Skeletal muscle satellite cell (primary cell): ENCODE data around the gene DOP1A.

Source experiments
- H3K27me3 ChIP-seq: 2 replicates; pipeline ENCODE4 v1.7.0; 2013; ENCODE audit warnings: low read length; ENCODE audit not compliant: control insufficient read depth, insufficient read depth
- H3K36me3 ChIP-seq: 2 replicates; pipeline ENCODE4 v1.7.0; 2013; ENCODE audit warnings: mild to moderate bottlenecking, control low read depth, low read length; ENCODE audit not compliant: insufficient read depth
- H3K4me1 ChIP-seq: 2 replicates; pipeline ENCODE4 v1.7.0; 2013; ENCODE audit warnings: low read length; ENCODE audit not compliant: control insufficient read depth, insufficient read depth
- H3K4me2 ChIP-seq: 2 replicates; pipeline ENCODE4 v1.7.0; 2013; ENCODE audit warnings: mild to moderate bottlenecking, low read length
- H3K4me3 ChIP-seq: 2 replicates; pipeline ENCODE4 v1.7.0; 2013; ENCODE audit warnings: low read length
- H3K9ac ChIP-seq: 2 replicates; pipeline ENCODE4 v1.7.0; 2013; ENCODE audit warnings: mild to moderate bottlenecking, low read depth, low read length, moderate library complexity
- H3K9me3 ChIP-seq: replicated peaks from 2 replicates; pipeline ENCODE4 v1.7.0; 2013; ENCODE audit warnings: mild to moderate bottlenecking, control low read depth, low read length

DOP1A gene

GRCh38 chr6:83083476-83083875 lies 16.0 kb downstream of the DOP1A start:
- Histone ChIP-seq H3K4me2 (no peak overlapping the region), H3K9ac (no peak overlapping the region), H3K27me3 (no peaks in the 10 kb centered on the region), H3K9me3 (no peaks in the 10 kb centered on the region), H3K4me1 (no peaks in the 10 kb centered on the region), H3K4me3 (no peak overlapping the region), H3K36me3 (no peaks in the 10 kb centered on the region)

DNA sequence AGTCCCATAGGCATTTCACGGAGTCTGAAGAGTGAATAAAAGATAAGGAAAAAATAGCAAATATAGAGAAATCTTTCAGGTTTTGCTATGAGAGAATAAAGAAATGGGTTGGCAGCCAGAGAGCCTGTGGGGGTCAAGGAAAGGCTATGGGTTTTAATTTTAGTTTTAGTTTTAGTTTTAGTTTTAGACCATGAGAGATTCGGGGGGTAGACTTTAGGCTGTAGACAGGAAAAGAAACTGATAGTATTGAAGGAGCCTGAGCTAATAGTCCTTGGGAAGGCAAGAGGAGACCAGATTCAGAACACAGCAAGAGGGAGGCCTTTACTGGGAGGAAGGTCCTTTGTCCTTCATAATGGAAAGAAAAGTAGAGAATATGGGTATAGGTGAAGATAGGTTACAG lies 19.3 kb downstream of the DOP1A start:
- H3K27me3 ChIP-seq = no peaks in the 10 kb centered on the region
- H3K9ac ChIP-seq = no peak overlapping the region
- H3K9me3 ChIP-seq = no peaks in the 10 kb centered on the region
- no peaks in the 10 kb centered on the region for H3K4me1 ChIP-seq
- H3K4me3 ChIP-seq = no peak overlapping the region
- no peak overlapping the region for H3K4me2 ChIP-seq
- no peaks in the 10 kb centered on the region for H3K36me3 ChIP-seq

- H3K36me3 ChIP-seq = no peaks in the 10 kb centered on the region
- H3K9me3 ChIP-seq = no peaks in the 10 kb centered on the region
- H3K4me3 ChIP-seq = no peak overlapping the region
- H3K4me1 ChIP-seq = peaks cover 17% of the 10 kb centered on the region
- no peak overlapping the region for H3K9ac ChIP-seq
- H3K4me2 ChIP-seq = no peak overlapping the region
- H3K27me3 ChIP-seq = no peaks in the 10 kb centered on the region
Measured at GRCh38 chr6:83092756-83093399, 25.4 kb downstream of the DOP1A start.

DNA sequence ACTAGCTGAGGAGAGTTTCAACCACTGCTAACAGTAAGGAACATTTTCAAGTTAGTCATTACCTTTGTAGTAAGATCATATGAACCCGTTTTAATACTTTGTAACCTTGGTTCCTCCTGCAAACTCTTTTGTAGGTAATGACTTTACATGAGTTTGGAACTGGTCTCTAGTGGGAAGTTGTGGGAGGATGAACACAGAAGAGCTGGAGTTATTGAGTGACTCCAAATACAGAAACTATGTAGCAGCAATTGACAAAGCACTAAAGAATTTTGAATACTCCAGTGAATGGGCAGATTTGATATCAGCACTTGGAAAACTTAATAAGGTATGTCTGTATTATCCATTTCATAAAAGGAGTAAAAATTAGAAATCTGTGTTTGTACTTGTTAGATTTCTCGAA lies 29.3 kb downstream of the DOP1A start:
- Histone ChIP-seq H3K4me1 (peaks cover 17% of the 10 kb centered on the region), H3K9me3 (no peaks in the 10 kb centered on the region), H3K27me3 (no peaks in the 10 kb centered on the region), H3K4me2 (peak overlapping the region; percentile 23), H3K9ac (no peak overlapping the region), H3K4me3 (no peak overlapping the region), H3K36me3 (no peaks in the 10 kb centered on the region)

GRCh38 chr6:83097204-83097603 lies 29.7 kb downstream of the DOP1A start:
- Histone ChIP-seq H3K4me3 (no peak overlapping the region), H3K9me3 (no peaks in the 10 kb centered on the region), H3K9ac (no peak overlapping the region), H3K4me2 (peak overlapping the region; percentile 23), H3K4me1 (peaks cover 17% of the 10 kb centered on the region), H3K27me3 (no peaks in the 10 kb centered on the region), H3K36me3 (no peaks in the 10 kb centered on the region)

GRCh38 chr6:83097675-83098074 lies 30.2 kb downstream of the DOP1A start:
- Histone ChIP-seq H3K9me3 (no peaks in the 10 kb centered on the region), H3K27me3 (no peaks in the 10 kb centered on the region), H3K4me1 (peaks cover 14% of the 10 kb centered on the region), H3K4me3 (no peak overlapping the region), H3K36me3 (no peaks in the 10 kb centered on the region), H3K4me2 (no peak overlapping the region), H3K9ac (no peak overlapping the region)

DNA sequence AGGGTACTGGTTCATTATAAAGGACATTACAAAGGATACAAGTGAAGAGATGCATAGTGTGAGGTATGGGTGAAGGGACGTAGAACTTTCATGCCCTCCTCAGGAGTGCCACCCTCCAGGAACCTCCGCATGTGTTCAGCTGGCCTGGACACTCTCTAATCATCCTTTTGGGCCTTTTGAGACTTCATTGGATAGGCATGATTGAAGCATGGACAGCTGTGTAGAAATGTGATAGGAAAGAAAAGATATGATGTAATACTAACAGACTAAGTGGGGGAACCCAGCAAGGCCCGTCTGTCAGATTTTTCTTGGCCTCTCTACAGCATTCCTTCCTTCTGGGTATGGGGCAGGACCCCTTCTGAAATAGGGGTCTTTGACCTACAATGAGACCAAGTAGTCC lies 31.1 kb downstream of the DOP1A start:
- no peaks in the 10 kb centered on the region for H3K27me3 ChIP-seq
- H3K4me3 ChIP-seq = no peak overlapping the region
- H3K9ac ChIP-seq = no peak overlapping the region
- H3K4me2 ChIP-seq = no peak overlapping the region
- no peaks in the 10 kb centered on the region for H3K36me3 ChIP-seq
- H3K9me3 ChIP-seq = no peaks in the 10 kb centered on the region
- H3K4me1 ChIP-seq = peaks cover 9% of the 10 kb centered on the region

- Histone ChIP-seq H3K4me2 (no peak overlapping the region), H3K9me3 (no peaks in the 10 kb centered on the region), H3K9ac (no peak overlapping the region), H3K36me3 (no peaks in the 10 kb centered on the region), H3K4me3 (no peak overlapping the region), H3K27me3 (no peaks in the 10 kb centered on the region), H3K4me1 (no peaks in the 10 kb centered on the region)
Measured at GRCh38 chr6:83108378-83108777, 40.9 kb downstream of the DOP1A start.

DNA sequence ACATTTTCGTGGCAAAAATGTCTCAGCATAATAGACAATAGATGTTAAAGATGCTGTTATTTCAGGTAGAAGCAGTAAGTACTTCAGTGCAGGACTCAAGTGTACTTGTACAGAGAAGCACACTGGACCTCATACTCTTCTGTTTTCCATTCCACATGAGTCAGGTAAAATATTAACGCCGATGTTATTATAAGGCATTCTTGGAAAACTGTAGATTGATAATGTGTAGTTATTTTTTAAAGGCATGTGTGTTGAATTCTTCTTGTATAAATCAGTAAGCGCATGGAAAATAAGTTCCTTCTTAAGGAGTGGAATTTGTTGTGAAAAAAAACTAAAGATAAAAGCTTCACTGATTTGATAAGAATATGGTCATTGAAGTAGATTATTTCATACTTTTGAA lies 45.8 kb downstream of the DOP1A start:
- Histone ChIP-seq H3K36me3 (no peaks in the 10 kb centered on the region), H3K4me1 (no peaks in the 10 kb centered on the region), H3K4me3 (no peak overlapping the region), H3K9me3 (no peaks in the 10 kb centered on the region), H3K27me3 (no peaks in the 10 kb centered on the region), H3K4me2 (no peak overlapping the region), H3K9ac (no peak overlapping the region)

DNA sequence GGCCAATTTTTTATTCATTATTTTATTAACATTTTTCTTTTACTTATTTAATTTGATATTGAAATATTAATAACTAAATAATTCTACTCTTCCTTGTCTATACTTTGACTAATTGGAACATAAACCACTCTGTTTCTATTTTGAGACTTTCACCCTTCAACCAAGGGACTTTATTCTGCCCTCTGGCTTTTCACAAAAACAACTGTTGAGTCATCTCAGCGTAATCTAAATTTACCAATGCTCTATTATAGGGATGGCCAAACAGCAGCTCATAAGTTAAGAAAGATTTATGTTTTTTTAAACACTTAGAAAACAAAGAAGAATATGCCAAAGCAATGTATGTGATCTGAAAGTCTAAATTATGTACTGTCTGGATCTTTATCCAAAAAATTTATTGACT lies 46.7 kb downstream of the DOP1A start:
- Histone ChIP-seq H3K4me2 (no peak overlapping the region), H3K27me3 (no peaks in the 10 kb centered on the region), H3K9me3 (no peaks in the 10 kb centered on the region), H3K4me3 (no peak overlapping the region), H3K4me1 (no peaks in the 10 kb centered on the region), H3K36me3 (peaks cover under 1% of the 10 kb centered on the region), H3K9ac (no peak overlapping the region)

DNA sequence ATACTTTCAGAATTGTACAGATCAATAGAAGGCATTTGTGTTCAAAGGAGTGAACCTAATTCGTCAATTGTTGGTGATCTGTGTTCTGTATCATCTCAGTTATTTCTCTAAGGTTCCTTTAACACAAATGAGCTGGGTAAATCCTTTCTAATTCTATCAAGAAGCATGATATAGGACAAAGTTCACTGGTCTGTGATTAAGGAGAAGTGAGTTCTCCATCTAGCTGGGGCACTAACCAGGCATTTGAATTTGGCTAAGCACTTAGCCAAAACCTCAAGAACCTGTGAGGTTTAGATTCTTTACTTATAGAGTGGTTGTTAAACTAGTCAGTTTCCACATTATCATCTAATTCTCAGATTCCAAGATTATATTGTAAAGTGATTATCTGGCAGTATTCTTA lies 50.3 kb downstream of the DOP1A start:
- peaks cover 9% of the 10 kb centered on the region for H3K36me3 ChIP-seq
- no peak overlapping the region for H3K4me3 ChIP-seq
- no peak overlapping the region for H3K4me2 ChIP-seq
- no peaks in the 10 kb centered on the region for H3K27me3 ChIP-seq
- H3K4me1 ChIP-seq = no peaks in the 10 kb centered on the region
- no peak overlapping the region for H3K9ac ChIP-seq
- no peaks in the 10 kb centered on the region for H3K9me3 ChIP-seq

DNA sequence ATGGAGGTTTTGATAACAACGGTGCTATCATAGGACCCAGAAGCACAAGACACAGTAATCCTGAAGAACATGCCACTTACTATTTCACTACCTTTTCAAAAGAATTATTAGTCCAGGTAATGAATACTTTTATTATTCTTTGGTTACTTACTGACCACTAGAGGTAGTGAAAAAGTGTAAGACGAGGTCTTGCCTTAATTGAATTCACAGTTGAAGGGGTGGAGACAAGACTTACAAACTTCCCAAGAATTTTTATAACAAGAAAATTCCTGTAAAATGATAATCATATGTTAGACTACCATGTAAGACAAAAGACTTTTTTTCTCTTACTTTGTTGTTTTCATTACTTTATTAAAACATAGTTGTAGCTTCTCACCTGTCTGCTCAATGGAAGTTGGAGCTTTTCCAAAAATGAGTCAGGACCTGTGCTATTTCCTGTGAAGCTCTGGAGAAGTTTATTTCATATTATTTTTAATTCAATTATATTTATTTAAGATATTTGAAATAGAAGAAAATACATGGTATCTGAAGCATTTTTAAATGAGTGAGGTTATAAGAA lies 52.4 kb downstream of the DOP1A start:
- Histone ChIP-seq H3K4me1 (no peaks in the 10 kb centered on the region), H3K9me3 (no peaks in the 10 kb centered on the region), H3K9ac (no peak overlapping the region), H3K36me3 (peaks cover 13% of the 10 kb centered on the region), H3K27me3 (no peaks in the 10 kb centered on the region), H3K4me2 (no peak overlapping the region), H3K4me3 (no peak overlapping the region)
